Heart right ventricle (tissue), 16 donors: ENCODE data around the gene FECH. TPM values are rescaled to one million over a fixed set of nuclear protein-coding genes. Genes with fewer than 3 reads are reported as not detected.

Source experiments
- ATAC-seq, 8 donors: fragments of 200-7000 bp; cut with Tn5 transposase; one replicate each; pipeline ENCODE4 v1.9.1; 2020; ENCODE audit warnings: mild to moderate bottlenecking in 8 of 8, moderate library complexity in 8 of 8, moderate number of reproducible peaks in 1 of 8
- DNase-seq, 2 donors: peaks; one replicate each; pipeline ENCODE4 v3.0.0-alpha.2; 2020
- H3K27ac ChIP-seq, 10 donors: fragments of 200-600 bp; sonication (generic) in 2 of 10; one replicate each; pipeline versions ENCODE4 v1.5.0 to v1.8.0; 2020 to 2022; ENCODE audit warnings: mild to moderate bottlenecking in 3 of 10
- H3K27me3 ChIP-seq, 7 donors: fragments of 200-600 bp; one replicate each; pipeline ENCODE4 v1.8.0; 2021 to 2022; ENCODE audit warnings: mild to moderate bottlenecking in 2 of 7
- H3K36me3 ChIP-seq, 9 donors: fragments of 200-600 bp; sonication (generic) in 1 of 9; one replicate each; pipeline versions ENCODE4 v1.5.0 to v1.8.0; 2020 to 2022; ENCODE audit warnings: mild to moderate bottlenecking in 2 of 9
- H3K4me1 ChIP-seq, 9 donors: fragments of 200-600 bp; sonication (generic) in 1 of 9; one replicate each; pipeline versions ENCODE4 v1.5.0 to v1.8.0; 2020 to 2022; ENCODE audit warnings: mild to moderate bottlenecking in 4 of 9
- H3K4me3 ChIP-seq, 10 donors: fragments of 200-600 bp; sonication (generic) in 2 of 10; one replicate each; pipeline versions ENCODE4 v1.5.0 to v1.8.0; 2020 to 2022; ENCODE audit warnings: mild to moderate bottlenecking in 7 of 10, moderate library complexity in 2 of 10
- H3K9me3 ChIP-seq, 11 donors: fragments of 200-600 bp in 10 of 11; sonication (generic) in 2 of 11; one replicate each; pipeline versions ENCODE4 v1.5.0 to v1.8.0; 2013 to 2022; ENCODE audit warnings: mild to moderate bottlenecking in 2 of 11, control low read depth in 1 of 11, moderate library complexity in 1 of 11
- CTCF ChIP-seq, 9 donors: fragments of 200-600 bp; sonication (generic) in 2 of 9; IDR thresholded peaks; one replicate each; pipeline versions ENCODE4 v1.5.0 to v1.8.0; 2021 to 2022; ENCODE audit warnings: antibody characterized with exemption in 9 of 9, mild to moderate bottlenecking in 5 of 9, moderate library complexity in 1 of 9
- WGBS, 2 donors: extraction: QIAGEN DNeasy Blood & Tissue Kit; methylation state at CpG; one replicate each; pipeline ENCODE4 v1.1.7; 2013; ENCODE audit warnings: inconsistent platforms in 1 of 2; 5-methylcytosine and 5-hydroxymethylcytosine counted together
- intact Hi-C, 10 donors: fragments of 100-400 bp; cut with DNase I; formaldehyde crosslinking; loops; one replicate each; pipeline versions ENCODE4 v1.11.1 to v1.14.2; 2022
- polyA plus RNA-seq, 2 donors: library from polyadenylated mRNA; stranded (reverse); fragments of 200-250 nt; gene quantifications; one replicate each; pipeline ENCODE4 v1.2.3, GENCODE V29; 2013
- total RNA-seq, 10 donors: library from RNA; stranded (reverse); fragmentation: NEBNext Ultra II Directional in 3 of 10; extraction: Animal tissue kit (Norgen Biotek cat#: 25700) in 3 of 10; gene quantifications; one replicate each; pipeline versions ENCODE4 v1.2.1 to v1.2.4, GENCODE V29; 2021 to 2023
- donor health status: Arrhythmogenic right ventricular cardiomyopathy.
- donor health status: ischemic (EF 13 %, LVEDD 7.1; RV severe dilation, severe dysfunction).
- donor health status: healthy with polysubstance abuse.
- donor health status: DM: no; HTN: yes; CAD: no.
- donor health status: DM: no; HTN: no; CAD: no.
- donor health status: ischemic (EF 25% LVEDD 6.9; RV normal size, moderate dysfunction).
- donor health status: ischemic (EF 25% LVEDD 5.7; RV mildly dilated, moderate dysfunction).
- donor health status: healthy.
- donor health status: DM: yes; HTN: yes; CAD: no.
- donor health status: Ischemic cardiomyopathy.
- donor health status: ischemic (EF 35%, LVEDD 5.7; RV mildly dilated, moderate dysfunction).
- donor health status: nonischemic (EF 11% LVEDD 7.7; RV severe dilation, severe dysfunction).
- donor health status: DM: yes; HTN: yes; CAD: no.
- donor health status: PGD.
- donor health status: ischemic (EF 29% LVEDD 5.4; RV normal size, mild dysfunction).
- donor health status: nonischemic (EF 23%, LVEDD 6.1; RV moderate dilation, normal function).

The FECH gene
- total and polyA plus RNA-seq, 12 donors: 4.3 to 55.7 (median 37.5) TPM

DNA sequence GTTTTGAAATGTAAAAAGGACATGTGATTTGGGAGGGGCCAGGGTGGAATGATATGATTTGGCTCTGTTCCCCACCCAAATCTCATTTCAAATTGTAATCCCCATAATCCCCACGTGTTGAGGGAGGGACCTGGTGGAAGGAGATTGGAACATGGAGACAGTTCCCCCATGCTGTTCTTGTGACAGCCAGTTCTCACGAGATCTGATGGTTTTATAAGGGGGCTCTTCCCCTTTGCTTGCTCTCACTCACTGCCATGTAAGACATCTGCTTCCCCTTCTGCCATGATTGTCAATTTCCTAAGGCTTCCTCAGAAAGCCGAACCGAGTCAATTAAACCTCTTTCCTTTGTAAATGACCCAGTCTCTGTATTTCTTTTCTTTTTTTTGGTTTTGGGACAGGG, 39.2 kb downstream of the FECH start:
- intact Hi-C loops: no loop called here

DNA sequence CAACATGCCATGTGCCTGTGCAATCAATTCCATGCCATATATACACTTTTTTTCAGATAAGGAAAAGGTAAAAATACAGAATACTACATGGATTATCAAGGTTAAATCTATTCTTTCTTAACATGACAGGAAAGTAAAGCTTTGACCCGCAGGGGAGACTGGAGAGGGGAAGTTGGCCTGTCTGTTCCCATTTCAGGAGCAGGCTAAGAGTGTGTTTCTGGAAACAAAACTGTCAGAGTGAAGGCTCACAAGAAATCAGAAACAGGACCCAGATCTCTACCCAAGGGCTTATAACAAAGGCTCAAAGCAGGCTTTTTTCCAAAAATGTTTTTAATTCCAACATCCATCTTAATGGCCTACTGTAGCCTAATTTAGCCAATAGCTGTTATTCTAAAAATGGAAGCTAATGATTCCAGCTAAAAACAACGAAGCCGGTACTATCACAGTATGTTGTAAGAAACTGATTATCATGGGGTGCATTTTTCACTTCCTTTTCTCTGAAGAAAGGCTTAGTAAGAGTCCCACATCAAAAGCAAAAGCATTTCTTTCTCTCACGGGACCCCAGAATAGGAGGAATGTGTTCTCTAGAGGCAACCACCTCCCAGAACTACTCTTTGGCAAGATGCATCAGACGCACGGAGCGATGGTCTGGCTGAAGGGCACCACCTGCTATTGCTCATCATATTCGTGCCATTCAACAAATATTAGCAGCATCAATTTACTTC, 41.4 kb downstream of the FECH start:
- Histone ChIP-seq H3K9me3 (no peaks in the 10 kb centered on the region), H3K4me1 (peaks cover 0 to 6% (median 0%) of the 10 kb centered on the region in 9 donors), H3K27ac (peak overlapping the region in 1 of 10 donors; percentile 56), H3K27me3 (peaks cover 0 to 7% (median 0%) of the 10 kb centered on the region in 7 donors), H3K36me3 (peaks cover 0 to 24% (median 7%) of the 10 kb centered on the region in 9 donors), H3K4me3 (no peak overlapping the region)
- ATAC-seq: no peak
- WGBS, 2 donors: 58 to 67% methylated on average over 8 of the region's 8 CpGs
- intact Hi-C loops: no loop called here
- TF ChIP-seq CTCF (IDR thresholded peaks at IDR 0.05): no peak
- no peak for DNase-seq

More for the DNA sequence above, 39.2 kb downstream of the FECH start:
- peaks cover 0 to 6% (median 0%) of the 10 kb centered on the region in 9 donors for H3K4me1 ChIP-seq
- H3K27me3 ChIP-seq: no peaks in the 10 kb centered on the region
- H3K9me3 ChIP-seq: no peaks in the 10 kb centered on the region
- DNase-seq: no peak
- 84 to 88% methylated on average over 4 of the region's 4 CpGs for WGBS, 2 donors
- no peak overlapping the region for H3K4me3 ChIP-seq
- H3K36me3 ChIP-seq: peaks cover 0 to 42% (median 19%) of the 10 kb centered on the region in 9 donors
- no peak for ATAC-seq
- TF ChIP-seq CTCF (IDR thresholded peaks at IDR 0.05): no peak
- no peak overlapping the region for H3K27ac ChIP-seq

DNA sequence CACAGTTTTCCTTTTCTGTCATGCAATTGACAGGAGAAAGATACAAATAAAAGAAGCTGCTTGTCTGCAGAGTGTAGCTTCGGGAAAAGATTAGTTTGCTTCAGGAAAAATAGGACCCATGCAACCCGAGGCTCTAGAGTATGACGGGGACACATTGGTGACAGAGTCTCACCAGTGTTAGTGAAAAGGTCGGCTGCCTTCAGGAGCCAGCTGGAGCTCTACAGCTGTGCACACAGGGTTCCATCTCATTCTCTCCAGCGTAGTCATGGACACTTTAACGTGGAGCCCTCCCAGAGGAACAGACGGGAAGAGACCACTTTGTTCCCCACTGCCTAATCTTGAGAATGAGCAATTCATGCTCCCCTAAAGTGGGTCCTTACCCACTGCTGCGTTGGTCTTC, 42.9 kb downstream of the FECH start:
- no peak overlapping the region for H3K4me3 ChIP-seq
- intact Hi-C loops: no loop called here
- peaks cover 0 to 6% (median 0%) of the 10 kb centered on the region in 9 donors for H3K4me1 ChIP-seq
- DNase-seq (no peak), ATAC-seq (no peak)
- WGBS, 2 donors: 80 to 83% methylated on average over 8 of the region's 8 CpGs
- H3K27ac ChIP-seq: no peak overlapping the region
- TF ChIP-seq CTCF (IDR thresholded peaks at IDR 0.05): no peak
- no peaks in the 10 kb centered on the region for H3K9me3 ChIP-seq
- H3K36me3 ChIP-seq: peaks cover 0 to 8% (median 0%) of the 10 kb centered on the region in 9 donors
- H3K27me3 ChIP-seq: peaks cover 0 to 7% (median 0%) of the 10 kb centered on the region in 7 donors

- no peak overlapping the region for H3K27ac ChIP-seq
- DNase-seq (no peak), ATAC-seq (no peak)
- intact Hi-C loops: no loop called here
- no peaks in the 10 kb centered on the region for H3K9me3 ChIP-seq
- H3K36me3 ChIP-seq: peaks cover 0 to 4% (median 0%) of the 10 kb centered on the region in 9 donors
- 72 to 73% methylated on average over 17 of the region's 17 CpGs for WGBS, 2 donors
- no peak overlapping the region for H3K4me3 ChIP-seq
- H3K27me3 ChIP-seq: peaks cover 0 to 7% (median 0%) of the 10 kb centered on the region in 7 donors
- H3K4me1 ChIP-seq: peaks cover 0 to 6% (median 0%) of the 10 kb centered on the region in 9 donors
- no peak for TF ChIP-seq CTCF (IDR thresholded peaks at IDR 0.05)
Observed at GRCh38 chr18:57542812-57543427, 43.6 kb downstream of the FECH start.
